ENCODE data around the gene EME2.

The EME2 gene

DNA sequence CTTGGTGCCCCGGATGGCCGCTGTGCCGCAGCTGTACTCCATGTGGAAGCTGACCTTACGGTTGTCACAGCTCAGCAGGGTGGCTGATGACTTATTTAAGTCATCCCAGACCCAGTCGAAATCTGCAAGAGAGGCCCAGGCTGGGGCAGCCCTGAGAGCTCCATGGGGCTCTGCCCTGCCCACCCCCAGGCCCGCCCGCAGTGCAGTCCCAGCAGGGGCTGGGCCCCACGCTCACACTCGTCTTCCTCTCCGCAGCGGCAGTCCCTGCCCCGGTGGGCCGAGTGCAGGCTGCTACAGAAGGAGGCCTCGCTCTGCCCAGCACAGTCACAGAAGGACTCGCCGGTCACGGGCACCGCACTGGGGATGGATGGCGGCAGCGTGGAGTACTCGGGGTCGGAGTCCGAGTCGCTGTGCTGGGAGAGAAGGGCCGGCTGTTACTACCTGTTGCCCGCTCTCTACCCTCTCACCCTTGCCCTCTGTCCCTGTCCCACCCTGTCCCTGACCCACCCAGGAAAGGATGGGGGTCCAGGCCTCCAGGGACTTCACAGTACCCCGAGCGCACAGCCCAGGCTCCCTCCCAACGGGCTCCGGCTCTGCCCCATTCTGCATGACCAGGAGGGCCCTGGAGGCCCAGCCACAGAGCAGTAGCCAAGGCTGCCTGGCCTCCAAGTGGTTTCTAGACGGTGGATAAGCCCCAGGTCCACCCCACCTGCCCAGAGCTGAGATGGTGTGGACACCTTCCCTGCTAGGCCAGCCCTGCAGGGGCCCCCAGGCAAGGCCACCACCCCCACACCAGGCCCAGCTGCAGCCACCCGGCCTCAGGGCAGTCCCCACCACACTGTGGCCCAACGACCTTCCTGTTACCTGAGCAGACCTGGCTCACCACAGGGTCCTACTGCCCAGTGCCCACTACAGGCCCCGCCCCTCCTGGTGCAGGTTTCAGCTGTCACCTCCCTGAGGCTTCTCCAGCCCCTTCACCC is 5.9 kb downstream of the EME2 start:
- ATAC-seq (no peak), DNase-seq (ENCODE audit: low spot score in 2 of 2) (no peak)
- peaks cover 41% of the 10 kb centered on the region for H3K36me3 Mint-ChIP-seq
- peaks cover 17% of the 10 kb centered on the region for H3K4me1 Mint-ChIP-seq
- no peak overlapping the region for H3K4me3 Mint-ChIP-seq
- H3K27ac Mint-ChIP-seq, result peak overlapping the region; percentile 23
- no peaks in the 10 kb centered on the region for H3K9me3 Mint-ChIP-seq

DNA sequence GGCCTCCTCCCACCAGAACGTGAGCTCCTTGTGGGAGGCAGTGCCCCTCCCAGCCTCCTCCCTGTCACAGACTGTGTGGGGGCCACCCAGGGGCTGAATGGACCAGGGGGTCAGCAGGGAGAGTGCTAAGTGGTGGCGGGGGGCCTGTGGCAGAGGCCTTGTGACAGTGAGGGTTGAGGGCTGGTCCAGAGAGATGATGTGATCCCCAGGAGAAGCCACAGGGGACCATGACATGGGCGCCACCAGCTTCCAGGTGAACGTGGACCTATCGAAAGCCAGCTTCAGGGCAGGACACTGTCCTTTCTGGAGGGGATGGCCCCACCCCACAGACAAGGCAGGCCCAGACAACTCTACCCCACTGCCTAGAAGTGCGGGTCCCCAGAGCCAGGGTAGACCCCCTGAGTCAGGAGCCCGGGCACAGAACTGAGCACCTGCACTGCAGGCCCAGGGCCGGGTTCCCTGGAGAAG is 6.7 kb downstream of the EME2 start:
- H3K9me3 Mint-ChIP-seq, result no peaks in the 10 kb centered on the region
- no peak for DNase-seq (ENCODE audit: low spot score in 2 of 2)

DNA sequence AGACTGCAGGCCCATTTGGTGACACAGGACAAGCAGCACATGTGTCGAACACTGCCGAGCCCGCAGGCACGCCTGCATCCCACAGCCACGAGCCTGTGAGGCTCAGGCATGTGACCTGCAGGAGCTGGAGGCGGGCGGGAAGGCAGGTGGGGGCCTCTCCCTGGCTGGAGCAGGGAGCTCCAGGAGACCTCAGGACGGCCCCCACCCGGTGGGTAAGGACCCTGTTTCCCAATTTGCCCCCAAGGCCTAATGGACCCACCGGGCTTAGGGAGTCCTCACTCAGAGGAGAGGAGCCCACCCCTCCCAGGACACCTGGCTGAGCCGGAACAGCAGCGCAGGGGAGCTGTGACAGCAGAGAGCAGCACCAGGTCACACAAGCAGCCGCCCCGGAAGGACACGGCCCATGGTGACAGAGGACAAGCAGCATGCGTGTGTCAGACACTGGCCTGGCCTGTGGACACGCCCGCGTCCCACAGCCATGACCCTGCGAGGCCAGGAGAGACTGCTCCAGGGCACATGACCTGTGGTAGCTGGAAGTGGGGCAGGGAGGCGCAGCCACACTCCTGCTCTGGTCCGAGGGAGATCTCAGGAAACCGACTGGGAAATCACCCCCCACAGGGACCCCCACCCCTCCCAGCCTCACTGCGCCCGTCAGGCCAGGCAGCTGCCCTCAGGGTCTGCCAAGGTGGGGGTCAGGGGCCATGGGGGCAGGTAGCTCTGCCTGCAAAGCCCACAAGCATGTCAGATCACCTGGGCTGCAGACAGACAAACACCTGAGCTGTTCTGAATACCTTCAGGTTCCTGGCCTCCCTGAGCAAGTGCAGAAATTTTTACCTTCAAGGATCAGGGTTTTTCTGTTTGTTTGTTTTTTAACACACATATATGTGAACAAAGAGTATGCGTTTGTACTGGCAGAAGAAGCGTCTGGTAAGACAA is 7.4 kb downstream of the EME2 start:
- no peak for DNase-seq (ENCODE audit: low spot score in 2 of 2)
- peak overlapping the region; percentile 79 for H3K4me3 Mint-ChIP-seq
- peak overlapping the region; percentile 23 for H3K27ac Mint-ChIP-seq
- peaks cover 19% of the 10 kb centered on the region for H3K4me1 Mint-ChIP-seq
- peaks cover 44% of the 10 kb centered on the region for H3K36me3 Mint-ChIP-seq
- no peaks in the 10 kb centered on the region for H3K9me3 Mint-ChIP-seq
- ATAC-seq, result no peak

More for the DNA sequence above, 6.7 kb downstream of the EME2 start:
- peak overlapping the region; percentile 23 for H3K27ac Mint-ChIP-seq
- peaks cover 17% of the 10 kb centered on the region for H3K4me1 Mint-ChIP-seq
- H3K4me3 Mint-ChIP-seq, result no peak overlapping the region
- ATAC-seq, result no peak
- peaks cover 41% of the 10 kb centered on the region for H3K36me3 Mint-ChIP-seq

DNA sequence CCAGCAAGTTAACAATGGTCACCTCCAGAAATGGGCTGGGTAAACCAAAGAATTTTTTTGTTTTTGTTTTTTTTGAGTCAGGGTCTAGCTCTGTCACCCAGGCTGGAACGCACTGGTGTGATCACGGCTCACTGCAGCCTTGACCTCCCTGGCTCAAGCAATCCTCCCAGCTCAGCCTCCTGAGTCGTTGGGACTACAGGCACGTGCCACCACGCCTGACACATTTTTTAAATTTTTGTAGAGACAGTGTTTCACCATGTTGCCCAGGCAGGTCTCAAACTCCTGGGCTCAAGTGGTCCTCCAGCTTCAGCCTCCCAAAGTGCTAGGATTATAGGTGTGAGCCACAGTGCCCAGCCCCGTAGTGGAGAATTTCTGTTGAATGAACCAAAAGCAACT is 8.1 kb downstream of the EME2 start:
- H3K27ac Mint-ChIP-seq, result no peak overlapping the region
- DNase-seq (ENCODE audit: low spot score in 2 of 2), result no peak
- no peak for ATAC-seq
- peaks cover 50% of the 10 kb centered on the region for H3K36me3 Mint-ChIP-seq
- no peaks in the 10 kb centered on the region for H3K9me3 Mint-ChIP-seq
- peak overlapping the region; percentile 79 for H3K4me3 Mint-ChIP-seq
- peaks cover 25% of the 10 kb centered on the region for H3K4me1 Mint-ChIP-seq

DNA sequence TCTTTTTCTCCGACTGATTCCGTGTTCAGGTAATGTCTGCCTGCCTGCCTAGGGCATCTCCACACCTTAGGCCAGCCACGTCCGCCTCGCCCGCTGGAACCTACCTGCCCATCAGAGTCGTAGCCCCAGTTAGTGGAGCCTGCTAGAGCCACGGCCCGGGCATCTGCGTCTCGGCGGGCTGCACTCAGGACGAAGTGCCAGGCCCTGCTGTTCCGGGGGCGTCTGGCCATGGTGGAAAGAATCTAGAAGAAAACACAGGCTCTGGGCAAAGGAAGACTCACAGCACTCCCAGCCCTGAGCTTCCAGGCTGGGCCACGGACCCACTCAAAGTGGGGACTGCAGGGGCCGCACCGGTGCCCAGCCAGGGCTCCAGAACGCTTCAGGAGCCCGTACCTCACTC is 8.6 kb downstream of the EME2 start:
- ATAC-seq (no peak), DNase-seq (ENCODE audit: low spot score in 2 of 2) (no peak)
- H3K27ac Mint-ChIP-seq, result peak overlapping the region; percentile 90
- no peaks in the 10 kb centered on the region for H3K9me3 Mint-ChIP-seq
- peaks cover 50% of the 10 kb centered on the region for H3K36me3 Mint-ChIP-seq
- peaks cover 25% of the 10 kb centered on the region for H3K4me1 Mint-ChIP-seq
- peak overlapping the region; percentile 79 for H3K4me3 Mint-ChIP-seq

DNA sequence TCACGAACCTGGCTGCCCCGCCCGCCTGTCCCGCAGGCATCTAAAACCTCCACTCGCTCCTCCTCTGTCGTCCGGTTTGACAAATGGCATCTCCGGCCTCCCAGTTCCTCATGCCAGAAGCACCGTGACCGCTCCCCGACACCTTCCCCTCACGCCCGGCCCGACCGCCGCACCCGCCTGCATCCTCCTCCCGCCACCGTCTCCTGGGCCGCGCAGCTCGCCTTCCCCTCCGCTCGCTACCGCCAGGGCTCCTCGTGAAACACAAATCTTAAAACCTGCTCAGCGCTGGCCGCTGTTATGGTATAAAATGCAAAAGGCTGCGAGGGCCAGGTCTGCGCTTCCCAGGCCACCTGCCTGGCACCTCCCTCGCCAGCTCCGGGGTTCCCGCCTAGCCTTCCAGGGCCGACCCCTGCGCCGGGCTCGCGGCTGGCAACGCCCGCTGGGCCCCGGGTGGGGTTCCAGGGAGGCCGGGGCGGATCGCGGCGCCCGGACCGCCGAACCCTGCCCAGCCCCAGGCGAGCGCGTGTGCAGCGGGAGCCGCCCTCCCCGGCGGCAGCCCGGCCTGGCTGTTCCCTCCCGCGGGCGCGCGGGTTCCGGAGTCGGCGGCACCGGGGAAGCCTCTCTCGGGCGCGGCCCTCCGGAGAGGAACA is 9.3 kb downstream of the EME2 start:
- peak overlapping the region; percentile 79 for H3K4me3 Mint-ChIP-seq
- ATAC-seq (peak; percentile 1), DNase-seq (ENCODE audit: low spot score in 2 of 2) (no peak)
- H3K4me1 Mint-ChIP-seq, result peaks cover 25% of the 10 kb centered on the region
- H3K27ac Mint-ChIP-seq, result peak overlapping the region; percentile 90
- H3K36me3 Mint-ChIP-seq, result peaks cover 45% of the 10 kb centered on the region
- H3K9me3 Mint-ChIP-seq, result no peaks in the 10 kb centered on the region

DNA sequence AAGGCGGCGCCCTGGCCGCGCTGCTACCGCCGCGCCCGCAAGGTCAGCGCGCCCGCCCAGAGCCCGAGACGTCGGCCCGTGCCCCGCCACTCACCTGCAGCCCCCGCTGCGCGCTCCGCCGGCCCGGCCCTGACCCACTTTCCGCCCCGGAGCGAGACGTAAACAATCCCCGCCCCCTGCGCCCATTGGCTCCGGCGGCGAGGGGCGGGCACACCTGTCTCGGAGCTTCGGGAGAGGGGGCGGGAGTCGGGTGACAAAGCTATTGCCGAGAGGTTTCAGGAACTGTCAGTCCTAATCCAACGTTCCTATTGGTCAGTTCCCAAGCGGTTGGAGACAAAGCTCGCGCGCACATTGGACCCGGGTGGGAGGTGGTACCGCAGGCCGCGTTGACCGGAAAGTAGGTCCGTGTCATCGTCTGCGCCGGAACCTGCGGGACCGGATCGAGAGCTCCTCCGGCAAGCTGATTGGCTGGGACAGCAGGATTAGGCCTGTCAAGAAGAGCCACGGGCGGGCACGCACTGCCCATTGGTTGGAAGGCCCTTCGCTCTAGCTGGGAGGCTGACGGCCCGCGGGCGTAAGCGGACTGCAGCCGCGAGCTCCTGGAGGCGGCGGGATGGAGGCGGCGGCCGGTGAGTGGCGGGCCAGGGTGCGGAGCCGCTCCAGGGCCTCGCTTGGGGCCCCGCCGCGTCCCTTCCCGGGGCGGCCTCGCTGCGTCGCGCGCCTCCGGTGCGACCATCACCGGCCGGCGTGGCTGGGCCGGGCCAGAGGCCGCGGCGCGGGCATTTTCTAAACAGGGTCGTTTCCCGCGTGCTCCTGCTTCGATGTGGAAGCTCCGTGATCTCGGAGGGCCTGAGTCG is 10.0 kb downstream of the EME2 start, which contains the start of the genes NUBP2 and SPSB3:
TSS of gene NUBP2 (plus strand) at position 553 of the 857 bp plus-strand sequence. CDS start at position 614, 61 bp downstream.
TSS of gene SPSB3 (minus strand) at position 164 of the 857 bp plus-strand sequence. CDS start 1,088 bp downstream, outside the sequence.
- peaks cover 25% of the 10 kb centered on the region for H3K4me1 Mint-ChIP-seq
- H3K36me3 Mint-ChIP-seq, result peaks cover 45% of the 10 kb centered on the region
- peak within 1 kb of the TSS; percentile 79 for H3K4me3 Mint-ChIP-seq

DNA sequence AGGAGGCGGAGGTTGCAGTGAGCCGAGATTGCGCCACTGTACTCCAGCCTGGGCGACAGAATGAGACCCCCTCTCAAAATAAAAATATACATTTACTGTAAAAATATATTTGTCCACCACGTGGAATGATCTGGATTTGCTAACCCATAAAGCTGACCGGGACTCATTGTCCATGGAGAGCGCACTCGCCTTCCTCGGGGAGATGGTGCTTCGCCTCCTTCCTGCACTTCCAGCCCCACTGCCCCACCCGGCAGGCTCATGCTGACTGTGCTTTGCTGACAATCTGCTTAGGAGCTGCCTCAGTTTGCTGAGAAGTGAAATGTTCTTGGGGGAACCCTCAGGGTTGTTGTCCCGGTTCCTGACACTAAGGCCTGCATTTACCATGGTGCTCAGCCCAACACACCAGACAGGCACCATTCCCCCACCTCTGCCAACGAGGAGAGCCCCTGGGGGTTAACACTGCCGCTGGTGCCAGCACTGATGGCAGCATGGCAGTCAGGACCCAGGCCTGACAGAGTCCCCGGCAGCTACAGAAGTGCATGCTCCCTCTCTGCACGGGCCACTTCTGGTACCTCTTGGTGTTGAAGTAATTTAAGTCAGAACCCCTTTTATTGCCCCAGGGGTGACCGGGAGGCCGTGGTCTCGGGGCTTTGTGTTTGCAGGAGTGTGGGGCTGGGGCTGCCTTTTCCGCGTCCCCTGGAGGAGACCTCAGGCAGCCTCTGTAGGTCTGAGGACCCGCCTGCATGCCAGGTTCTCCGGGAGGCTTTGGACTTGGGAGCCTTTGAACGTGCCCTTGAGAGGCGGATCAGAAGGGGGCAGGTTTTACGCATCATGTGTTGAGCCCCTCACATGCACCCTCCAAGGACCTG is 12.6 kb downstream of the EME2 start:
- peak overlapping the region; percentile 38 for H3K4me3 Mint-ChIP-seq
- H3K36me3 Mint-ChIP-seq, result peaks cover 46% of the 10 kb centered on the region
- no peaks in the 10 kb centered on the region for H3K9me3 Mint-ChIP-seq
- peak overlapping the region; percentile 10 for H3K27ac Mint-ChIP-seq
- no peak for DNase-seq (ENCODE audit: low spot score in 2 of 2)
- no peak for ATAC-seq
- H3K4me1 Mint-ChIP-seq, result peaks cover 26% of the 10 kb centered on the region

More for the DNA sequence above, 10.0 kb downstream of the EME2 start, which contains the start of the genes NUBP2 and SPSB3:
- Mint-ChIP-seq H3K9me3 (no peaks in the 10 kb centered on the region), H3K27ac (peak within 1 kb of the TSS; percentile 90)
- DNase-seq (ENCODE audit: low spot score in 2 of 2), result peak; percentile 82 to 98
- peak; percentile 93 for ATAC-seq

DNA sequence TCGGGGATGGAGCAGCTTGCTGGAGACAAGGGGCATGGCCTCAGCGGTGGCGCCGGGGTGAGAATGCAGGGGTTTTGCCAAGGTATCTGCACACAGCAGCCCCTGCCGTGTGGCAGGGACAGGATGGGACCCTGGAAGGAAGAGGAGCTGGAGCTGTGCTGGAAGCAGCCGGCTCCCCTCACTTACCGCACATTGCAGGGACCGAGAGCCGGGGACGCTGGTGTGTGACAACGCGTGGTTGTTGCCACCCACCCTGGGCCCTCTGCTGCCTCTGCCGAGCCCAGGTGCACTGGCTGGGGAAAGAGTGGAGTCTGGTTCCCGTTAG is 13.2 kb downstream of the EME2 start:
- H3K4me1 Mint-ChIP-seq, result peaks cover 26% of the 10 kb centered on the region
- peaks cover 44% of the 10 kb centered on the region for H3K36me3 Mint-ChIP-seq
- no peak overlapping the region for H3K27ac Mint-ChIP-seq
- peak in 1 of 2 donors; percentile 47 for DNase-seq (ENCODE audit: low spot score in 2 of 2)
- H3K9me3 Mint-ChIP-seq, result no peaks in the 10 kb centered on the region
- ATAC-seq, result no peak
- no peak overlapping the region for H3K4me3 Mint-ChIP-seq

DNA sequence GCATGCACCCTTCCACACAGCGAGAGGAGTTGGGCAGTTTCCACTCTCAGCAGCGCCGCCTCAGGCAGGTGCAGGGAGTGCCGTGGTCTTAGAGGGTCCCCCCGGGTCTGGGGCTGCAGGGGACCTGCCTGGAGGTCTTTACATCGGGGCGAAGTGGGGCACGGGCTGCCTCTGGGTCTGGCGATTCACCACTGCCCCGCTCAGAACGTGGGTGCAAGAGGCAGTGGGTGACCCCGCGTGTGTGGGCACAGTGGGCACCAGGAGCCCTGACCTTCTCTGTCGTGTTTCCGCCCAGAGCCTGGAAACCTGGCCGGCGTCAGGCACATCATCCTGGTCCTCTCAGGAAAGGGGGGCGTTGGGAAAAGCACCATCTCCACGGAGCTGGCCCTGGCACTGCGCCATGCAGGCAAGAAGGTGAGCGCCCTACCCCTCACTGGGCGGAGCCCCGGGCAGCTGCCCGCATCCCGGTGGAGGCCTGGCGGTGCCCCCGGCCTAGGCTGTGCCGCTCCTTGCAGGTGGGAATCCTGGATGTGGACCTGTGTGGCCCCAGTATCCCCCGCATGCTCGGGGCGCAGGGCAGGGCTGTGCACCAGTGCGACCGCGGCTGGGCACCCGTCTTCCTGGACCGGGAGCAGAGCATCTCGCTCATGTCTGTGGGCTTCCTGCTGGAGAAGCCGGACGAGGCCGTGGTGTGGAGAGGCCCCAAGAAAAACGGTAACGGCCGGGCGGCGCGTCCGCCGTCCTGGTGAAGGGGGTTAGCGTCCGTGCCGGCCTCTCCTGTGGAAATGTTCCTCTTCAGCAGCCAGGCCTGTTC is 13.8 kb downstream of the EME2 start:
- DNase-seq (ENCODE audit: low spot score in 2 of 2) (no peak), ATAC-seq (no peak)
- Mint-ChIP-seq H3K4me1 (peaks cover 20% of the 10 kb centered on the region), H3K9me3 (no peaks in the 10 kb centered on the region), H3K36me3 (peaks cover 39% of the 10 kb centered on the region), H3K27ac (no peak overlapping the region), H3K4me3 (no peak overlapping the region)

DNA sequence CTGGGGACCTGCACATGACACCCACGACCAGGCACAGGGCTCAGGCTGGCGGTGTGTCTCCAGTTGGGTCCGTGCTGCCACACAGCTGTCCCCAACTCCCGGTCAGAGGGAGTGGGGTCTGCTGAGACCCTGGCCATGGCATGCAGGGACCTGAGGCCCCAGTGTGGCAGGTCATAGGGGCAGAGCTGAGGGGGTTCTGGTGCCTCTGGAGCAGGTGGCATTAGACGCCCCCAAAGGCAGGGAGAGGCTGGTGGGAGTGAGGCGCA is 14.4 kb downstream of the EME2 start:
- DNase-seq (ENCODE audit: low spot score in 2 of 2) (no peak), ATAC-seq (no peak)
- no peak overlapping the region for H3K4me3 Mint-ChIP-seq
- no peaks in the 10 kb centered on the region for H3K9me3 Mint-ChIP-seq
- no peak overlapping the region for H3K27ac Mint-ChIP-seq
- peaks cover 33% of the 10 kb centered on the region for H3K36me3 Mint-ChIP-seq
- peaks cover 15% of the 10 kb centered on the region for H3K4me1 Mint-ChIP-seq

DNA sequence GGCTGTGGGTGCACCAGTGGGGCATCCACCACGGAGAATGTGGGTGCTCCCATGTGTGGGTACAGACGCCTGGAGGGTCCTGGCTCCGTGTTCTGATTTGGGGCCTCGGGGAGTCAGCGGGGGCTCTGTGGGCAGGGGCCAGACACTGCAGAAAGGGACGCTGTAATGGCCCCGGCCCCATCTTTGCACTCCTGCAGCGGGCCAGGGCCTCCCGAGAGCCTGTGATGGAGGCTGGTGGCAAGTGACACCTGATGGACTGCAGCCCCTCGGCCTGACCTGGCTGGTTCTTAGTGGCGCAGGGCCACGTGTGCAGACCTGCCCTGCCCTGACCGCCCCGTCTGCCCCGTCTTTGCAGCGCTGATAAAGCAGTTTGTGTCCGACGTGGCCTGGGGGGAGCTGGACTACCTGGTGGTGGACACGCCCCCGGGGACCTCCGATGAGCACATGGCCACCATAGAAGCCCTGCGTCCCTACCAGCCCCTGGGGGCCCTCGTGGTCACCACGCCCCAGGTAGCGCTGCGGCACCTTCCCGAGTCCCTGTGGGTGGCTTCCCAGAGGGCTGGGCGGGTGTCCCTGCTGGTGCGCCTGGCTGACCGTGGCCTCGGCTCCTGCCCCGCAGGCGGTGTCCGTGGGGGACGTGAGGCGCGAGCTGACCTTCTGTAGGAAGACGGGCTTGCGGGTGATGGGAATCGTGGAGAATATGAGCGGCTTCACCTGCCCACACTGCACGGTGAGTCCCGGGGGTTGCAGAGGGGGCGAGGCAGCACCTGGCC is 14.9 kb downstream of the EME2 start:
- ATAC-seq (no peak), DNase-seq (ENCODE audit: low spot score in 2 of 2) (no peak)
- Mint-ChIP-seq H3K4me3 (no peak overlapping the region), H3K9me3 (no peaks in the 10 kb centered on the region), H3K36me3 (peaks cover 28% of the 10 kb centered on the region), H3K27ac (no peak overlapping the region), H3K4me1 (peaks cover 15% of the 10 kb centered on the region)
